ENCODE results near the gene COG7. TPM values are rescaled to one million over a fixed set of nuclear protein-coding genes. Genes with fewer than 3 reads are reported as not detected.
"Not testable (repeated sequence)": the region's sequence is repeated elsewhere in the genome, so short reads cannot be mapped to it uniquely, and the experiment has no call there.

The COG7 gene
- total RNA-seq, 1 donor from 2014 or later = 16.7 TPM

DNA sequence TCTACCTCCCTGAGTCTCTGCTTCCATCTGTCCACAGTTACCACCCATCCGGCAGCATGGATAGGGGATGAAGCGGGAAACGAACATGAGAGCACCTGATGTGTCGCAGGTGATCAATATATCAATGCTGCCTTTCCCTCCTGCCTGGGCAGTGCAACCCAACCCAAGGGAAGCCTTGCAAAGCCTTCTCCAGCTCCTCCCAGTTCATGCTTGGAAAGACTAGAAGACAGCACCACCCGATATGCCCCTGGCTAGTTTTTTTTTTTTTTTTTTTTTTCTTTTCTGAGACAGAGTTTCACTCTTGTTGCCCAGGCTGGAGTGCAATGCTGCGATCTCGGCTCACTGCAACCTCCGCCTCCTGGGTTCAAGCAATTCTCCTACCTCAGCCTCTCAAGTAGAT lies 63.1 kb downstream of the COG7 start:
- not testable (repeated sequence) for DNase-seq (ENCODE audit: low spot score in 2 of 2); FAIRE-seq

GRCh38 chr16:23389201-23389600 lies 63.8 kb downstream of the COG7 start:
- DNase-seq (ENCODE audit: low spot score in 2 of 2) (no peak), FAIRE-seq (no peak)

- no peak for DNase-seq (ENCODE audit: low spot score in 2 of 2)
- no peak for FAIRE-seq
Observed at GRCh38 chr16:23388786-23389185, 64.2 kb downstream of the COG7 start.

- DNase-seq (ENCODE audit: low spot score in 2 of 2) (no peak), FAIRE-seq (no peak)
Observed at GRCh38 chr16:23387666-23388065, 65.3 kb downstream of the COG7 start.

DNA sequence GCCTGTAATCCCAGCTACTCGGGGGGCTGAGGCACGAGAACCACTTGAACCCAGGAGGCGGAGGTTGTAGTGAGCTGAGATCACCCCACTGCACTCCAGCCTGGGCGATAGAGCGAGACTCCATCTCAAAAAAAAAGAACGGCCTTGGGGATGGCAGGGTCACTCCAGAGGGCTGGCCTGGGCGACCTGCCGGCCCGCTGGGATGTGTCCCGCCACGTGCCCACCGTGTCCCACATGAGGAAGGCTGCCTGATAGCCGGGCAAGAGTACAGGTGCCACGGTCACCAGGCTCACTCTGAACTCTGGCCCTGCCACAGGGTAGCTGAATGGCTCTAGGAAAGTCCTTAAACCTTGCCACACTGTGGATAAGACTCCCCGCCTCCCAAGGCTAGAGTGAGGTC lies 67.5 kb downstream of the COG7 start:
- DNase-seq (ENCODE audit: low spot score in 2 of 2) (no peak), FAIRE-seq (no peak)

DNA sequence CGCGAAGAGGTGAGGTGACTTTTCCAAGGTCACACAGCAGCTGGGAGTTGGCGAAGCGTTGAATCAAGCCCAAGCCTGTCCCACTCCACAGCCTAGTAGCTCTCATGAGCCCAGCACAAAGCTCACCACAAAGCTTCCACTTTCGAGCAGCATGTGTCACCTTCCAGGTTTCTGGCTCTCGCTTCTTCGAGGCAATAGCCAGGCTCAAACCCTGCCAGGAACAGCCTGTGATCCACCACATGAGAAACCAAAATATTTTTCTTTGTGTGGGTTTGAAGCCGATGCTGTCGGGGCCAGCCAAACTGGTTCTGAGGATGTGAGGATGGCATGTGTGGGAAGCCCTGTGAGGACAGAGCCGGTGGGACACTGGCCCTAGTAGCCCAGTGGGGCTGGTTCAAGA lies 68.1 kb downstream of the COG7 start:
- no peak for DNase-seq (ENCODE audit: low spot score in 2 of 2)
- no peak for FAIRE-seq

DNA sequence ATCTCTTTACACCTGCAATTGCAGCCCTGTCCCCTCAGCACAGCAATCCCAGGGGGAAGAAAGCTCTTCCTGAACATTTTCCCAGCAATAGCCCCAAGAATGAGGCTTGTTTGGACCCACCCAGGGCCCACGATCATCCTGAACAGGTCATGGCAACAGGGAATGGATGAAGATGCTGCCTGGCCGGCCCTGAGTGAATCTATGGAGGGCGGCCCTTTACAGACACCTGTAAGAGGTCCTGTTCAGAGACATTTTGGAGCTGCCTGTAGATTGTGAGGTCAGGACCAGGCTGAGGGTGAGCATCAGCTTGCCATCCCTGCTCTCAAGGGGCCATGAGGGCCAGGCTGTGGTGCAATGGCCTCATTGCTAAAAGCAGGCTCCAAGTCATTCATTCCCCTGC lies 69.1 kb downstream of the COG7 start:
- no peak for FAIRE-seq
- DNase-seq (ENCODE audit: low spot score in 2 of 2) = no peak

DNA sequence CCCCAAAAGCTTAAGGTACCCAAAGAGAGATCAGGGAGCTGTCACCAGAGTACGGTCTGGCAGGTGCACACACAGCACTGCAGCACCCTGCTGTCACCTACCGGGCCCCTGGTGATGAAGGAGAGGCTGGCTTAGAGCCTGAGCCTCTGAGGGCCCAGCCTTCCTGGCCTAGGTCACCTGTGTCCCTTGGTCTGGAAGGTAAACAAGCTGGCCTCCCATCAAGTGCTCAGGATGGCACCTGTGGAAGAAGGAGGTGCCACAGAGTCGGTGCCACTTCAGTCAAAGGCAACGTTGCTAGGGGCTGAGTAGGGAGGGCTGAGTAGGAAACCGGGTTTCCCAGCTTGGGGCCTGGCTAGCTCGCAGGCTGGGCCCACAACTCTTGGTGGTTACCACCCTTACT lies 70.7 kb downstream of the COG7 start:
- DNase-seq (ENCODE audit: low spot score in 2 of 2) (no peak), FAIRE-seq (no peak)

DNA sequence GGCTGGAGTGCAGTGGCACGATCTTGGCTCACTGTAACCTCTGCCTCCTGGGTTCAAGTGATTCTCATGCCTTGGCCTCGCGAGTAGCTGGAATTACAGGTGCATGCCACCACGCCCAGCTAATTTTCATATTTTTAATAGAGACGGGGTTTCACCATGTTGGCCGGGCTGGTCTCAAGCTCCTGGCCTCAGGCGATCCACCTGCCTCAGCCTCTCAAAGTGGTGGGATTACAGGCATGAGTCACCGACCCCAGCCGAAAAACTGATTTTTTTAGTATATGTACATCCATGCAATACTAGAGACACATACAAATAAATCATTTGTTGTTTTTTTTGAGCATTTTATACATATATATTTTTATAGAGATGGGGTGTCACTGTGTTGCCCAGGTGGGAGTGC lies 71.3 kb downstream of the COG7 start:
- not testable (repeated sequence) for DNase-seq (ENCODE audit: low spot score in 2 of 2); FAIRE-seq

DNA sequence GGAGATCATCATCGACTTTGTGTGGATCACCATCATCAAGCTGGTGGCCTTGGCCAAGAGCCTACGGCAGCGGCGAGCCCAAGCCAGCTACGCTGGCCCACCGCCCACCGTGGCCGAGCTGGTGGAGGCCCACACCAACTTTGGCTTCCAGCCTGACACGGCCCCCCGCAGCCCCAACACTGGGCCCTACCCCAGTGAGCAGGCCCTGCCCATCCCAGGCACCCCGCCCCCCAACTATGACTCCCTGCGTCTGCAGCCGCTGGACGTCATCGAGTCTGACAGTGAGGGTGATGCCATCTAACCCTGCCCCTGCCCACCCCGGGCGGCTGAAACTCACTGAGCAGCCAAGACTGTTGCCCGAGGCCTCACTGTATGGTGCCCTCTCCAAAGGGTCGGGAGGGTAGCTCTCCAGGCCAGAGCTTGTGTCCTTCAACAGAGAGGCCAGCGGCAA lies 72.5 kb downstream of the COG7 start:
- DNase-seq (ENCODE audit: low spot score in 2 of 2) = no peak
- FAIRE-seq = no peak

GRCh38 chr16:23379707-23380106 lies 73.3 kb downstream of the COG7 start:
- FAIRE-seq = no peak
- no peak for DNase-seq (ENCODE audit: low spot score in 2 of 2)

DNA sequence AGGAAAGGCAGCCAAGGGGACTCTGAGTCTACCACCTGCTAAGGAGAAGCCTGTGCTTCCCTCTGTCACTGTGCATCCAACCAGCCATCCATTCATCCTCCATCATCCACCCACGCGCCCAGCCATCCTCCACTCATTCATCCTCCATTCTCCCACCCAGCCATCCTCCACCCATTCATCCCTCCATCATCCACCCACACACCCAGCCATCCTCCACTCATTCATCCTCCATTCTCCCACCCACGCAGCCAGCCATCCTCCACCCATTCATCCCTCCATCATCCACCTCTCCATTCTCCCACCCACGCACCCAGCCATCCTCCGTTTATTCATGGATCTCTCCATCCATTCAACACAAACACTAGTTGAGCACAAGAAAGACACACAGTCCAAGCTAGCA lies 74.1 kb downstream of the COG7 start:
- FAIRE-seq (no peak), DNase-seq (ENCODE audit: low spot score in 2 of 2) (no peak)

DNA sequence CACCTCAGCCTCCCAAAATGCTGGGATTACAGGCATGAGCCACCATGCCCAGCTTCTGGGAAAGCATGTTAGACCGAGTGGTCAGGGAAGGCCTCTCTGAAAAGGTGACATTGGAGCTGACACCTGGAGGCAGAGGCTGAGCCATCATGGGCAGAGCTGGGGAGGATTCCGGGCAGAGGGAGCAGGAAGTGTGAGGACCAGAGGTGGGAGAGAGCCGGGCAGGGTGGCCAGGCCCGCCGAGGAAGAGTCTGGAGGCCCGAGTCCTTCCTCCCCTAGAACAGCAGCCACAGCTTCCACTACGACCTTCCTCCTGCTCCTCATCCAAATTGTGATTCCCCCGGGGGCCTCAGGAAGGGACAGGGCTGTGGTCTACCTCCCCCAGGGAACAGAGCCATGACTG lies 74.7 kb downstream of the COG7 start:
- FAIRE-seq (no peak), DNase-seq (ENCODE audit: low spot score in 2 of 2) (no peak)

GRCh38 chr16:23377071-23377931 lies 75.7 kb downstream of the COG7 start:
- no peak for DNase-seq (ENCODE audit: low spot score in 2 of 2)

GRCh38 chr16:23375643-23376042 lies 77.3 kb downstream of the COG7 start:
- DNase-seq (ENCODE audit: low spot score in 2 of 2) (no peak), FAIRE-seq (no peak)

More at GRCh38 chr16:23377071-23377931, 75.7 kb downstream of the COG7 start:
- no peak for FAIRE-seq

GRCh38 chr16:23374721-23375510 lies 78.1 kb downstream of the COG7 start:
- DNase-seq (ENCODE audit: low spot score in 2 of 2) (no peak), FAIRE-seq (no peak)

DNA sequence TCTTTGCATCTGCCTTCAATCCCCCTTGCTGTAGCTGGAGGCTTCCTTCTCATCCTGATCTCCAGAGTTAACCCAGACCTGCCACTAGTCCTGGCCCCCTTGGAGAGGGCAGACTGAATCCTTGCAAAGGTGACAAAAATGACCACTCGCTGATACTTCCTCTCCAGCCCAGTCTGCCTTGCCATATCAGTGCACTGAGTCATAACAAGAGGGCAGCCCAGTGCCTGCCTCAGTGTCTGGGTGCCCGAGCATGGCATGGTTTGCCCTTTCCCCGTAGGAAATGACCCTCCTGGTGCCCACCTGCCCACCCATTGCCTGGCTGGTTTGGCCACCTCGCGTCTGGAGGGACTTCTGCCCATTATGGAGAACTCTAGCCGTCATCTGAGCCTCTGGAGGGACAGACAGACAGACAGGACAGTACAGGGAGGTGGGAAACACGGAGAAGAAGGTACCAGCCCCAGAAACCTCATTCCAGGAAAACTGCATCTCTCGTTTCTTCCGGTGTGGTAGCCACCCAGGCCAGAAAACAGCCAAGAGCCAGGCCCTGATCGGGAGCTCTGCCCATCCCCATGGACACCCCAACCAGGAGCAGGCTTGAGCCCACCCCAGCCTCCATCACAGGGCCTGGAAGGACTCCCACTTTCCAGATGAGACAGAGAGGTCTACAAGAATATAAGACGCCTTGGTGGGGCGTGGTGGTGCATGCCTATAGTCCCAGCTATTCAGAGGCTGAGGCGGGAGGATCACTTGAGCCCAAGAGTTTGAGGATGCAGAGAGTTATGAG lies 79.4 kb downstream of the COG7 start:
- no peak for DNase-seq (ENCODE audit: low spot score in 2 of 2)
- FAIRE-seq = no peak

DNA sequence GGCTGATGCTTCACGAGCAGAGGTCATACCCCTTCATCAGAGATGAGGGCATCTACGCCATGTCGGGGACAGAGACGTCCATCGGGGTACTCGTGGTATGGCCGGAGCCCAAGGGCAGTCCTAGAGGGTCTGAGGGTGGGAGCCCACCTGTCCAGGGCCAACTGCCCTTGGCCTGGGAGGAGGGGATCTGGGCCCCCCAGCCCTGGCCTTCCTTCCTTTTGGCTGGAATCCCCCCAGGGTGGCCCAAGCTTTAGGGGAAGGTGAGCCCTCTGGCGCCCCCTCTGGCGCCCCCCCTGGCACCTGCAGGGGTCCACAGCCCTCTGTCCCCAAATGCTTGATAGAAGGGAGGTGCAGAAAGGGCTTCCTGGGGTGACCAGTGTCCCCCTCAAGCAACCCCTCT lies 81.6 kb downstream of the COG7 start:
- DNase-seq (ENCODE audit: low spot score in 2 of 2) = no peak
- FAIRE-seq = no peak

DNA sequence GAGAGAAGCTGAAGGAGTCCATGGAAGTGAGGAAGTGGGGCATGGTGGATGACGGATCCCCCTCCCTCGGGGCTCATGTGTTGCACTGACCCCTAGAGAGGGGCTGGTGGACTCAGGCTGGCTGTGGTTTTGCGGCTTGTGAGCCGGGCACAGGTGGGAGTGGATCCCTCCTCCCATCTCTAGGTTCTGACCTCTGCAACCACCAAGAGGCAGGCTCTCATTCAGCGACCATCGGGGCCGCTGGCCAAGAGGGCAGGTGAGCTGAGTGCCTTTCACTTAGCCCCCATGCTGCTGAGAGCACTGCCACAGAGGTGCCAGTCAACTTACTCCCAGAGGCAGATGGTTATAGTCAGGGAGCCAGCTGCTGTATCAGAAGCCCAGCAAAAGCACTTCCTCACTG lies 83.6 kb downstream of the COG7 start:
- DNase-seq (ENCODE audit: low spot score in 2 of 2) (no peak), FAIRE-seq (no peak)

GRCh38 chr16:23368469-23368868 lies 84.5 kb downstream of the COG7 start:
- FAIRE-seq (no peak), DNase-seq (ENCODE audit: low spot score in 2 of 2) (no peak)

GRCh38 chr16:23367988-23368387 lies 85.0 kb downstream of the COG7 start:
- no peak for FAIRE-seq
- no peak for DNase-seq (ENCODE audit: low spot score in 2 of 2)

Measured in frontal cortex (tissue), 4 donors.